ENCODE data around the gene FMN2. TPM values are rescaled to one million over a fixed set of nuclear protein-coding genes. Genes with fewer than 3 reads are reported as not detected.

Gene FMN2
- total RNA-seq, 2 experiments from 2014 or later = not detected

GRCh38 chr1:240474133-240474614, 382.5 kb downstream of the FMN2 start:
- H3K27ac Mint-ChIP-seq = no peak overlapping the region
- H3K4me3 ChIP-seq (ENCODE audit: low read length) = no peak overlapping the region
- no peaks in the 10 kb centered on the region for H3K4me1 Mint-ChIP-seq (ENCODE audit: low read depth)
- intact Hi-C loops (cut with DNase I, micrococcal nuclease) = no loop called here
- H3K27ac ChIP-seq (ENCODE audit: low read depth in 1 of 2, low read length in 2 of 2) = no peak overlapping the region
- no peak for TF ChIP-seq CTCF (IDR thresholded peaks at IDR 0.05)
- no peak for DNase-seq
- CTCF ChIA-PET = no interaction called here
- no peaks in the 10 kb centered on the region for H3K36me3 ChIP-seq (ENCODE audit: insufficient read depth, low read length)
- no peak overlapping the region for H3K4me3 Mint-ChIP-seq
- no peak for ATAC-seq (ENCODE audit: poor library complexity)
- peaks cover 0 to 5% of the 10 kb centered on the region in 2 experiments for H3K9me3 ChIP-seq (ENCODE audit: control insufficient read depth in 1 of 2, insufficient read depth in 1 of 2, low read length in 2 of 2)
- H3K36me3 Mint-ChIP-seq (ENCODE audit: low read depth) = no peaks in the 10 kb centered on the region
- no peaks in the 10 kb centered on the region for H3K27me3 Mint-ChIP-seq
- no peaks in the 10 kb centered on the region for H3K27me3 ChIP-seq (ENCODE audit: control insufficient read depth in 1 of 2, insufficient read depth in 2 of 2, low read length in 2 of 2)
- no peaks in the 10 kb centered on the region for H3K9me3 Mint-ChIP-seq
- POLR2A ChIA-PET = no interaction called here
- no peaks in the 10 kb centered on the region for H3K4me1 ChIP-seq (ENCODE audit: insufficient read depth, low read length)

- ATAC-seq (ENCODE audit: poor library complexity) = no peak
- Histone ChIP-seq H3K36me3 (ENCODE audit: insufficient read depth, low read length) (no peaks in the 10 kb centered on the region), H3K27me3 (ENCODE audit: control insufficient read depth in 1 of 2, insufficient read depth in 2 of 2, low read length in 2 of 2) (no peaks in the 10 kb centered on the region), H3K27ac (ENCODE audit: low read depth in 1 of 2, low read length in 2 of 2) (no peak overlapping the region), H3K9me3 (ENCODE audit: control insufficient read depth in 1 of 2, insufficient read depth in 1 of 2, low read length in 2 of 2) (peaks cover 0 to 5% of the 10 kb centered on the region in 2 experiments), H3K4me3 (ENCODE audit: low read length) (no peak overlapping the region), H3K4me1 (ENCODE audit: insufficient read depth, low read length) (no peaks in the 10 kb centered on the region)
- no peak for DNase-seq
- TF ChIP-seq CTCF (IDR thresholded peaks at IDR 0.05) = no peak
- H3K27me3 Mint-ChIP-seq = no peaks in the 10 kb centered on the region
- ChIA-PET POLR2A (no interaction called here), CTCF (no interaction called here)
- no peaks in the 10 kb centered on the region for H3K9me3 Mint-ChIP-seq
- intact Hi-C loops (cut with DNase I, micrococcal nuclease) = no loop called here
- H3K4me1 Mint-ChIP-seq (ENCODE audit: low read depth) = no peaks in the 10 kb centered on the region
- H3K36me3 Mint-ChIP-seq (ENCODE audit: low read depth) = no peaks in the 10 kb centered on the region
- no peak overlapping the region for H3K4me3 Mint-ChIP-seq
- H3K27ac Mint-ChIP-seq = no peak overlapping the region
Observed at GRCh38 chr1:240475832-240476231, 384.1 kb downstream of the FMN2 start.

GRCh38 chr1:240478536-240478935, 386.9 kb downstream of the FMN2 start:
- POLR2A ChIA-PET = no interaction called here

More at GRCh38 chr1:240478536-240478935, 386.9 kb downstream of the FMN2 start:
- no peaks in the 10 kb centered on the region for H3K27me3 ChIP-seq (ENCODE audit: control insufficient read depth in 1 of 2, insufficient read depth in 2 of 2, low read length in 2 of 2)
- intact Hi-C loops (cut with DNase I, micrococcal nuclease) = no loop called here
- no peak overlapping the region for H3K4me3 ChIP-seq (ENCODE audit: low read length)
- Mint-ChIP-seq H3K36me3 (ENCODE audit: low read depth) (no peaks in the 10 kb centered on the region), H3K27ac (no peak overlapping the region), H3K27me3 (no peaks in the 10 kb centered on the region), H3K4me3 (no peak overlapping the region), H3K9me3 (no peaks in the 10 kb centered on the region), H3K4me1 (ENCODE audit: low read depth) (no peaks in the 10 kb centered on the region)
- CTCF ChIA-PET = no interaction called here
- no peaks in the 10 kb centered on the region for H3K36me3 ChIP-seq (ENCODE audit: insufficient read depth, low read length)
- DNase-seq (no peak), ATAC-seq (ENCODE audit: poor library complexity) (no peak)
- TF ChIP-seq CTCF (IDR thresholded peaks at IDR 0.05) = no peak
- no peaks in the 10 kb centered on the region for H3K9me3 ChIP-seq (ENCODE audit: control insufficient read depth in 1 of 2, insufficient read depth in 1 of 2, low read length in 2 of 2)
- H3K27ac ChIP-seq (ENCODE audit: low read depth in 1 of 2, low read length in 2 of 2) = no peak overlapping the region
- no peaks in the 10 kb centered on the region for H3K4me1 ChIP-seq (ENCODE audit: insufficient read depth, low read length)
